VCaP (cell line): ENCODE results near the gene MROH2A.
"Not testable (repeated sequence)": the region's sequence is repeated elsewhere in the genome, so short reads cannot be mapped to it uniquely, and the experiment has no call there.

ENCODE experiments used
- H3K27ac ChIP-seq: fragments of 450-650 bp; 2 replicates; pipeline ENCODE4 v1.5.1; 2017
- TF ChIP-seq, protein P1 (sequence below): fragments of 450-650 bp; conservative IDR thresholded peaks from 2 replicates; pipeline ENCODE4 v1.5.1; 2017; ENCODE audit warnings: mild to moderate bottlenecking, moderate library complexity

MROH2A gene

GRCh38 chr2:233778030-233778429 lies at the start of gene MROH2A:
TSS of gene MROH2A (plus strand) at chr2:233778330. CDS start at chr2:233779359, 1,029 bp downstream.
- TF ChIP-seq, protein P1, sequence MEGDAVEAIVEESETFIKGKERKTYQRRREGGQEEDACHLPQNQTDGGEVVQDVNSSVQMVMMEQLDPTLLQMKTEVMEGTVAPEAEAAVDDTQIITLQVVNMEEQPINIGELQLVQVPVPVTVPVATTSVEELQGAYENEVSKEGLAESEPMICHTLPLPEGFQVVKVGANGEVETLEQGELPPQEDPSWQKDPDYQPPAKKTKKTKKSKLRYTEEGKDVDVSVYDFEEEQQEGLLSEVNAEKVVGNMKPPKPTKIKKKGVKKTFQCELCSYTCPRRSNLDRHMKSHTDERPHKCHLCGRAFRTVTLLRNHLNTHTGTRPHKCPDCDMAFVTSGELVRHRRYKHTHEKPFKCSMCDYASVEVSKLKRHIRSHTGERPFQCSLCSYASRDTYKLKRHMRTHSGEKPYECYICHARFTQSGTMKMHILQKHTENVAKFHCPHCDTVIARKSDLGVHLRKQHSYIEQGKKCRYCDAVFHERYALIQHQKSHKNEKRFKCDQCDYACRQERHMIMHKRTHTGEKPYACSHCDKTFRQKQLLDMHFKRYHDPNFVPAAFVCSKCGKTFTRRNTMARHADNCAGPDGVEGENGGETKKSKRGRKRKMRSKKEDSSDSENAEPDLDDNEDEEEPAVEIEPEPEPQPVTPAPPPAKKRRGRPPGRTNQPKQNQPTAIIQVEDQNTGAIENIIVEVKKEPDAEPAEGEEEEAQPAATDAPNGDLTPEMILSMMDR = no peak
- no peak within 1 kb of the TSS for H3K27ac ChIP-seq

- no peak within 1 kb of the TSS for H3K27ac ChIP-seq
- TF ChIP-seq, protein P1 = no peak
These were observed 49.3 kb upstream of the MROH2A start, which contains the start of gene UGT1A3 for GRCh38 chr2:233728723-233729301. TSS of gene UGT1A3 (plus strand) at chr2:233729042. CDS start at chr2:233729127, 85 bp downstream.

DNA sequence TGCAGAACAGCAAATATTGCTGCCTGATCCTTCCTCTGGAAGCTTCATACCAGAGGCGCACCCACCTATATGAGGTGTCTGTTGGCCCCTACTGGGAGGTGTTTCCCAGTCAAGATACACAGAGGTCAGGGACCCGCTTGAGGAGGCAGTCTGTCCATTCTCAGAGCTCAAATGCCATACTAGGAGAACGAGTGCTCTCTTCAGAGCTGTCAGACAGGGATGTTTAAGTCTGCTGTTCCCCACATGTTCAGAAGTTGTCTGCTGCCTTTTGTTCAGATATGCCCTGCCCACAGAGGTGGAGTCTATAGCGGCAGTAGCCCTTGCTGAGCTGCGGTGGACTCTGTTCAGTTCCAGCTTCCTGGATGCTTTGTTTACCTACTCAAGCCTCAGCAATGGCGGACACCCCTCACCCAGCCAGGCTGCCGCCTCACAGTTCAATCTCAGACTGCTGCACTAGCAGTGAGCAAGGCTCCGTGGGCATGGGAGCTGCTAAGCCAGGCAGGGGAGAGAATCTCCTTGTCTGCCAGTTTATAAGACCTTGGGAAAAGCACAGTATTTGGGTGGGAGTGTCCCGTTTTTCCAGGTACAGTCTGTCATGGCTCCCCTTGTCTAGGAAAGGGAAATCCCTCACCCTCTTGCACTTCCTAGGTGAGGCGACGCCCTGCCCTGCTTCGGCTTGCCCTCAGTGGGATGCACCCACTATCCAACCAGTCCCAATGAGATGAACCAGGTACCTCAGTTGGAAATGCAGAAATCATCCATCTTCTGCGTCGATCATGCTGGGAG lies 41.1 kb upstream of the MROH2A start:
- H3K27ac ChIP-seq = peak overlapping the region; percentile 22; the same call in 1 of the 2 replicates

- H3K27ac ChIP-seq = no peak overlapping the region
- TF ChIP-seq, protein P1 = no peak
These were observed 37.3 kb upstream of the MROH2A start for GRCh38 chr2:233740870-233741269.

DNA sequence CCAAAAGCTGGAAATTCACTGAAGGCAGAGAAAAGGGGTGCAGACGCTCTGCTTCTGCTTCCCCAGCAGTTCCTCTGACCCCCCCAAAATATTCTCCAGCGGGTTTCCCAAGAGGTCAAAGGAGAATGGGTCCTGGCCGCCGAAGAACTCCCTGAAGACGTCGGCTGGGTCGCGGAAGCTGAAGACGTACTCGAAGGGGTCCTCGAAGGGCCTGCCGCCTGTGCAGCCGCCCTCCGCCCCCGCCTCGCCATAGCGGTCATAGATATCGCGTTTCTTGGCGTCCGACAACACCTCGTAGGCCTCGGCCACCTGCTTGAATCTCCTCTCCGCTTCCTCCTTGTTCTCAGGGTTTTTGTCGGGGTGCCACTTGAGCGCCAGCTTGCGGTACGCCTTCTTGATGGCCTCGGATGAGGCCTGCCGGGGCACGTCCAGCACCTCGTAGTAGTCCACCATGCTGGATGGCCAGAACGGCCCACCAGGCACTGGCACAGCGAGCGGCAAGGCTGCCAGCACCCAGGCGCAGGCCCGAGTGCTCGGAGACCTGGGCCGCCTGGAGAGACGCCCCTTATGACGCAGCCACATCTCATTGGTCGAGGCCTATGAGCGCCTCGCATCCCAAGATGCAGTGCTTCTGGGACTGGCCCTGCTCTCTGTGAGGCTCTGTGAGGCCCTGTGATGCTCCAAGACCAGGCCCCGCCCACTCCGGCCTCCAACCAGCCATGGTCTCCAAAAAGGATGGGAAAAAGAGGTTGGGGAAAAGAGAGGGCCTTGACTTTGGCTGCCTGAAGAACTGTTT lies 34.5 kb upstream of the MROH2A start:
- TF ChIP-seq, protein P1 = no peak
- H3K27ac ChIP-seq = no peak overlapping the region

DNA sequence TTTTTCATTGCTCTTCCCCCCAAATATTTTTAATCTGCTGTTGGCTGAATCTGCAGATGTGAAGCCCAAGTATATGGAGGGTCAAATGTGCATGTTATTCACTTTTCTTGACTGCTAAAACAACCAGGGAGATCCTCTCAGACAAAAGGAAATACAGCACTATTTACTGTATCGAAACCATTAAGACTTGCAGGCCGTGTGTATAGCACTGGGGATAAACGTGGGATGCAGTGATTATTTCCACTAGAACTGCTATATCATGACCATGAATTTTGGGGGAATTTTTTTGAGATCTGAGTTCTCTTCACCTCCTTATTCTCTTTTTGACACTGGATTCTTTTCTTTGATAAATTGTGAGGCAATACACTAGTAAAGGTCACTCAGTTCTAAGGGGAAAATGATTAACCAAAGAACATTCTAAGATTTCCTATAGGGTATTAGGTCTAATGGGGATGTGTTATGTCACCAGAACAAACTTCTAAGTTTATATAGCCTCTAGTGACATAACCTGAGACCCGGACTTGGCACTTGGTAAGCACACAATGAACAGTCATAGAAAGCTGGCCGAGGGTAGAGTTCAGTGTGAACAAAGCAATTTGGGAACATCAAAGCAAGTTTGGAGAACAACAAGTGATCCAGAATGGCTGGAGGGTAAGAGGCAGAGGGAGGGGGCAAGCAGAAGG lies 32.9 kb upstream of the MROH2A start:
- TF ChIP-seq, protein P1 = no peak
- no peak overlapping the region for H3K27ac ChIP-seq

GRCh38 chr2:233745838-233746237 lies 32.3 kb upstream of the MROH2A start:
- H3K27ac ChIP-seq = not testable (repeated sequence)
